IPS DF 4.7 (cell line): ENCODE results near the gene MGLL.

Experiments
- DNase-seq: peaks from one replicate; pipeline ENCODE4 v3.0.0-alpha.2; 2013; ENCODE audit warnings: low spot score; ENCODE audit errors: extremely low read depth

The MGLL gene

GRCh38 chr3:127678315-127678599 lies 144.1 kb downstream of the MGLL start:
- no peak for DNase-seq

GRCh38 chr3:127677541-127678314 lies 144.6 kb downstream of the MGLL start:
- no peak for DNase-seq

- no peak for DNase-seq
These were observed 145.4 kb downstream of the MGLL start for GRCh38 chr3:127676921-127677351.

- DNase-seq = no peak
These were observed 145.9 kb downstream of the MGLL start for GRCh38 chr3:127676456-127676855.

- DNase-seq = no peak
These were observed 146.5 kb downstream of the MGLL start for GRCh38 chr3:127675651-127676391.

- DNase-seq = no peak
These were observed 147.5 kb downstream of the MGLL start for GRCh38 chr3:127674790-127675189.

GRCh38 chr3:127674101-127674721 lies 148.1 kb downstream of the MGLL start:
- no peak for DNase-seq

- no peak for DNase-seq
These were observed 148.9 kb downstream of the MGLL start for GRCh38 chr3:127673191-127674100.

- DNase-seq = no peak
These were observed 149.7 kb downstream of the MGLL start, which contains the start of gene ABTB1 for GRCh38 chr3:127672429-127673190. TSS of gene ABTB1 (plus strand) at chr3:127672952. CDS start at chr3:127673026, 74 bp downstream.

- DNase-seq = no peak
These were observed 150.5 kb downstream of the MGLL start for GRCh38 chr3:127671523-127672428.

- DNase-seq = no peak
These were observed 151.4 kb downstream of the MGLL start for GRCh38 chr3:127670761-127671522.

GRCh38 chr3:127670229-127670559 lies 152.1 kb downstream of the MGLL start:
- no peak for DNase-seq

GRCh38 chr3:127669541-127670228 lies 152.6 kb downstream of the MGLL start:
- no peak for DNase-seq

GRCh38 chr3:127668906-127669305 lies 153.4 kb downstream of the MGLL start:
- DNase-seq = no peak

GRCh38 chr3:127667119-127667681 lies 155.1 kb downstream of the MGLL start:
- no peak for DNase-seq

- DNase-seq = no peak
These were observed 155.6 kb downstream of the MGLL start for GRCh38 chr3:127666676-127667075.

- no peak for DNase-seq
These were observed 156.7 kb downstream of the MGLL start for GRCh38 chr3:127665586-127665985.

GRCh38 chr3:127665165-127665564 lies 157.2 kb downstream of the MGLL start:
- no peak for DNase-seq
